Measurements from ENCODE around the gene TMEM9B.
A peak's percentile ranks its signal among the peaks of the same experiment; 100 is the strongest.

The TMEM9B gene

DNA sequence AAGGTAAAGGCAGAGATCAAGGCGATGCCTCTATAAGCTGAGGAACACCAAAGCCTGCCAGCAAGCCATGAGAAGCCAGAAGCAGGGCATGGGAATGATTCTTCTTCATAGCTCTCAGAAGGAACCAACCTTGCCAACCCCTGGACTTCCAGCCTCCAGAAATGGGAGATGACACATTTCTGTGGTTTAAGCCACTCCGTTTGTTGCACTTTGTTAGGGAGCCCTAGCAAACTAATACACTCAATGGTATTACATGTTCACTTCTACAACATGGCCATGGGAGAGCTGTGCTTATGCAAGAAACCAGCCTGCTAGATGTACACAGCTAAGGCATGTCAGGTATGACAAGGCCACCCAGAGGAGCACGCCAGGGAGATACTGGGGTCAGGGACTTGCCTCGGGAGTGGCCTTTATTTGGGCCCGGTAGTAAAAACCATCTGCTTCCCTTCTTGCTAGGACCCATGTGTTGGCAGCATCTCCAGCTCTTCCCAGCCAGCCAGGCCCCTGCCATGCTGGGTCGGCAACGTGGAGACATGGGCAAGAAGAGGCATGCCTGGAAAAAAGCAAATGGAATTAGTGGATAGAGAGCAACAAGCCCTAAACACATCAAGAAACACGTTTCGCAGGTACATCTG lies 35.1 kb downstream of the TMEM9B start:
- DNase-seq, result no peak

DNA sequence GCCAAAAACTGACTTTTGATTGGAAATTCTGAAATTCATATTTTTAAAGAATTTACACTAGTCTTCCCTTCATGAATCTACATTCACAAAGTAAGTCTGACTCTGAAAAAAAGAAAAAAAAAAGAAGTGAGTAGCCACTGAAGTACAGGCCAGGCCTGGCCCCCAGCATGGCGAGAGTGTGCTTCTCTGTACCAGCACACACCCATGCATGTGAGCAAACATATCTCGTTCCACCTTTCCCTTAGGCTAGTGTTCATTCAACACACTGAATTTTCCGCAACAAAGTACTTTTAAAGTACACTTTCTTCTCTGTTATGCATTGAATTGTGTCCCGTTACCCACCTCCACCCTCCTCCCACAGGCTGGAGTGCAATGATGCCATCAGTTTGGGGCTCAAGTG lies 36.0 kb downstream of the TMEM9B start:
- no peak for DNase-seq

DNA sequence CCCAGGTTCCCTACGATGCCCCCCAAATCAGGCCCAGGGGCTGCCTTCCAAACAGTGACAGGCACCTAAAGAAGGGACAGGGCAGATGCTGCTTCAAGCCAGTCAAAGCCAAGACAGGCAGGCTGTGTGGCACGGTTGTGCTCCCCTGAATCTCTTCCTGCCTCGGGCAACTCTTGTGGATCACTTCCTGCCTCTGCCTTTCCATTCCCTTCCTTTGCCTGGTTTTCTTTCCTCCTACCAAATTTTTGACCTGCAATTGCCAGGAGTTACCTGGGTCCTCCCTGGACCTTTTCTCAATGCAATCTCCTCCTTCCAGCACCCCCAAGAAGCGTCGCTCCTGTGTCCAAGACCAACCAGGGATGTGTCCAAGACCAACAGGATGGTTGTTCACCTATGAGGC lies 37.0 kb downstream of the TMEM9B start:
- DNase-seq, result no peak

DNA sequence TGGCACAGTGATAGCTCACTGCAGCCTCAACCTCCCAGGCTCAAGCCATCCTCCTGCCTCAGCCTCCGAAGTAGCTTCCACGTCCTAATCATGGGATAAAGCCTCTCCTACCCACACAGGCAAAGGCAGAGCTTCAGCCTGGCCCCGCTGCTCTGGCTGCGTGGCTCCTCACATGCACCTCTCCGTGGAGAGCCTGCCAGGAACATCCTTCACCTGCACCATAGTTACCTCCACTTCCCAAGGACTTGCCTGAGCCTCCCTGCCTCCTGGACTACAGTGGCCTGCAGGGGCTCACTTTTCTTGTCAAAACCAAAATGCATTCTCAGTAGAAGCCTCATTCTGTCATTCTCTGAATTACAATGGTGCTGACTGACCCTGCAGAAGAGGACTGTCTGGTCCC lies 38.0 kb downstream of the TMEM9B start:
- DNase-seq, result no peak

DNA sequence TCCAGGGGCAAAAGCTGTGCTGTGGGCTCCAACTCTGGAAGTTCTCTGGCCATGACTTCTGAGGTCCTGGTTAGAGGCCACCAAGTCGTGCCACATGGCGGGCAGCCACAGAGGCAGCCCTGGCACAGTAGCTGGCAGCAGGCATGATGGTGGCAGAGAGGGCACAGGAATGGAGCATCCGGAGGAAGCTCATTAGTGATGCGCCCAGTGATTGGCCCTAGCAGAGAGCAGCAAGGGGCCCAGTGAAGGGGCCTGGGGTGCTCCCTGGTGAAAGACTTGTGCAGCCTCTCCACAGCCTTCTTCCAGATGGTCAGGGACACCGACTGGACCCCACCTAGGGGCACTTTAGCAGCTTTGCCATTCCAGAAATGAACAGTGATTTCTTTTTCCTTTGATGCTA lies 38.5 kb downstream of the TMEM9B start:
- no peak for DNase-seq

DNA sequence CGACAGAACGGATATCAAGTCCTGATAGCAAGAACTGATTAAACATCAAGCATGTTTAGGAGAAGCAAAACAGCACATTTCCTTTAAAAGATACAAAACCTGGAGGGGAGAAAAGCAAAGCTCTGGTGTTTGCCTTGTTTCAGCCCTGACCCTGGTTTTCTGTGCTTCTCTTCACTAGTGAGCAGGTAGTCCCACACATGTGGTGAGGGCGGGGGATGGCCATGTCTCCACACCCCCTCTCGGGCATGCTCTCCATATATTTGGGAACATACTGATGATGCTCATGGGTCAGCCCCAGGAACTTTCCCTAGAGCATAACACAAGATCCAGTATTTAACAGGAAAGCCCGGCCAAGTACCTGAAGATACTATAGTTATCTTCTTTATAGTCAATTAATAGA lies 41.6 kb downstream of the TMEM9B start:
- no peak for DNase-seq

DNA sequence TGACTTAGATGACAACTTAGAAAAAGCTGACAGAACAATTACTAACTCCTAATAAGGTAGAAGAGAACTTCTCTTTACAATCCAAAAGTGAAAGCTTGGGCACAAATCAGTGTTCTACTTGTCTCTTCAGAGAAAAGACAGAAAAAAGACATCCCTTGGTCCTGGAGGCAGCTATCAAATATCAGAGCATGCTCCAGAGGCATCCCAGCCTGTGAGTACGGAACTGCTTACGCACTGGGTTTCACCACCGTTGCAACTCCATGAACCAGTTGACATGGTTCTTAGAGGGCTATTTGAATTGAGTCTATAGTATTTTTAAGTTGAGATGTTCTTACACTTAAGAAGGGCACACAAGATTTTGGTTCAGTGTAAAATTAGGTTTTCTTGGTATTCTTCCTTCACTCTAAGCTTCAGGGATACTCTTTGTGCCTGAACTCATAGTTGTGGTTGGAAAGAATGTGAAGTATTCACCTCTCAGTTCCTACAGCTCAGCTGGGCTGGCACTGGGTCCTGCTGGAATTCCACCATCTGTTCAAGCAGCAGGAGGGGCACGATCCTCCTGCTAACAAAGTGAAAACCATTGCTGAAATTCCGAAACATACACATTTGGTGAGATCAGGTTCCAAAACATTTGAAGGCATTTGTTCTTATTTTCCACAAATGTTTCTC lies 47.0 kb downstream of the TMEM9B start:
- DNase-seq, result peak; percentile 90

DNA sequence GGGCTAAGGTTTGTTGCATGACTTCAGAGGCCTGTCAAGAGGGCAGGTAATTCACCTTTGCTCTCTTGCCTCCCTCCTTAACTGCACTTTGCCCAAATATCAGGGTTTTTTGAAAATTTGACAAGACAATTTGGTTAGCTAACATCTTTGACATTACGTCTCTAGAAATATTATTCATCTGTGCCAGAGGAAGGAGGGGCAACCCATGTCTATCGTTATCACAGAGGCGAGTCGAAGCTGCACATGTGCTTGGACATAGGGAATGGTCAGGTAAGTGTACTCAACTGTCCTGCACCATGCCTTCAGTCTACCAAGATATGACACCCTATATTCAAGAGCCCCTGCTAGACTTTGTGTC lies 49.6 kb downstream of the TMEM9B start:
- DNase-seq, result no peak

DNA sequence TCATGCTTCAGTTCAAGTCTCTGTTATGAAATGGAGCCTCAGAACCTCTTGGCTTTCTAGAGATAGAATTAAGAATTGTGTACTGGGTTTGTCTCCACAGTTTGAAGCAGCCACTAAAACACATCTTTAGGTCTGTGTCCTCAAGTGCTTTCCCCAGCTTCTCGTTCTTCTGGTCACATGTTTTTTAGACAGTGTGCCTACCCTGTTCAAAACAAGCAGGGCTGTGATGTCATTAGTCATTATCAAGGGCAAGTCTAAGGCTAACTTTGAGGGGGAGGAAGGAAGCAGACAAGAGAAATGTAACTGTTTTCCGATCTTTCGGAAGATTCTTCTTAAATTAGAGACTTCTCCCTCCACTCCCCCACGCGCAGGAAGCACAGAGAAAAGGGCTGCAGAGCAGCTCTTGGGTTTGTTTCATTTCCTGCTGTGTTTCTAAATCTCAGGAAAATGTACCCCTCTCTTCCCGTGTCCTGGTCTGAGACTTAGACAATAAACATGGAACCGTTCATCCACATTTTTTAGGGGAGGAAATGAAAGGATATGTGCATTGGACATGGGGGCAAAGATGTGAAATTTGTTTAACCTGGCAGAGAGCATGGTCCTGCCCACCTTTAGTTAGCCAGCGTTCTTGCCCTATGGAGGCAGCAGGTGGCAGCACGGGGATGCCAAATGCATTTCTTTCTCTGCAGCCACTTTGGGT lies 50.1 kb downstream of the TMEM9B start:
- peak; percentile 70 for DNase-seq

DNA sequence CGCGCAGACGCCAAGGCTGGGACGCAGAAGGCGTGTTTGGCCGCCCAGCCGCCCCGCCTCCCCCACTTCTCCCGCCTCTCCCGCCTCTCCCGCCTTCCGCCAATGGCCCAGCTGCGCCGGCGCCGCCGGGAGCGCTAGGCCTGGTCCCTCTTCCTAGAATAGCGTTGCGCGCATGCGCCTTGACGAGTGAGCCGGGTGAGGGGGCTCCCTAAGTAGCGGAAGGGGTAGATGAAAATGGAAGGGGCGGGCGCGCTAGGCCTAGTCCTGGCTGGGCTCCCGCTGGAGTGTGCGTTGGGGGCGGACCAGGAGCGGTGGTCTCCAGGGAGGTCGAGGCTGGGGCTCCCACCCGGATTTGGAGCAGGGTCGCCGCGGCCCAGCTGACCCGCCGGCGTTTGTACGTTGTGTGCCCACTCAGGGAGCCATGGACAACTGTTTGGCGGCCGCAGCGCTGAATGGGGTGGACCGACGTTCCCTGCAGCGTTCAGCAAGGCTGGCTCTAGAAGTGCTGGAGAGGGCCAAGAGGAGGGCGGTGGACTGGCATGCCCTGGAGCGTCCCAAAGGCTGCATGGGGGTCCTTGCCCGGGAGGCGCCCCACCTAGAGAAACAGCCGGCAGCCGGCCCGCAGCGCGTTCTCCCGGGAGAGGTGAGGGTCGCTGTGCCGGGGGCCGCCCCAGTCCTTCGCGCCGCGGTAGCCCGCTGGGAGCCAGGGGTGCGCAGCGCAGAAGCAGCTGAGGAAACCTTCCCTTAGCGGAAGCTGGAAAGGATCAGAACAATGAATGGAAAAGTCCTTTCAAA lies 53.0 kb downstream of the TMEM9B start, which contains the start of gene AKIP1:
Gene AKIP1 (plus strand): TSS at position 161 of the 795 bp plus-strand sequence. CDS start 261 bp downstream, at position 422.
- DNase-seq, result peak; percentile 99

DNA sequence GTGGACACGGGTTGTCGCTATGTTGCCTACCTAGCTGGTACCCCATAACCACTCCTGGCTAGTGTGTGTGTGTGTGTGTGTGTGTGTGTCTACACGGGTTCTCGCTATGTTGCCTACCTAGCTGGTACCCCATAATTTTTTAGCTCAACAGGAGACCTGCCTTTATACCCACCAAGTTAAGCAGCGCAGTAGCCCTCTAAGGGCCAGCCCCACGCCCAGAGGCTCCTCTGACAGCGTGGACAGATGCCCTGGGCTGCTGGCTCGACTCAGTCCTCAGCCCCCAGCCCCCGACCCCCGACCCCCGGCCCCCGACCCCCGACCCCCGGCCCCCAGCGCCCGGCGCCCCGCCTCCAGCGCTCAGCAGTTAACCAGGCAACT lies 53.6 kb downstream of the TMEM9B start:
- no peak for DNase-seq

DNA sequence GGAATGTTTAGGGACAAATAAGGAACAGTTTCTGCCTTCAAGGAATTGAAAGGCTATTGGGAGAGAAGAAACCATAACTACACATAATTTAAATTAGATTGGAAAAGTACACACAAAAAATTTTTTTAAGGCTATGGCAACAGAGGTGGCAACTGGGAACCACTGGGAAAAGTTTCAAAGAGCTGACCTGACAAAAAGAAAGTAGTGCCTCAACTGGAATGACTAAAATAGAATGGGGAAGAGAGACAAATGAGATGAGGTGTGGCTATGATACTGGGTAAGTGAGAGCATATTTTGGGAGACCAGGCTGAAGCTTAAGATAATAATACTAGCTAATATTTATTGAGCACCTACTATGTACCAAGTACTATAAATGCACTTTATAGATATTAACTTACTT lies 56.1 kb downstream of the TMEM9B start:
- no peak for DNase-seq

DNA sequence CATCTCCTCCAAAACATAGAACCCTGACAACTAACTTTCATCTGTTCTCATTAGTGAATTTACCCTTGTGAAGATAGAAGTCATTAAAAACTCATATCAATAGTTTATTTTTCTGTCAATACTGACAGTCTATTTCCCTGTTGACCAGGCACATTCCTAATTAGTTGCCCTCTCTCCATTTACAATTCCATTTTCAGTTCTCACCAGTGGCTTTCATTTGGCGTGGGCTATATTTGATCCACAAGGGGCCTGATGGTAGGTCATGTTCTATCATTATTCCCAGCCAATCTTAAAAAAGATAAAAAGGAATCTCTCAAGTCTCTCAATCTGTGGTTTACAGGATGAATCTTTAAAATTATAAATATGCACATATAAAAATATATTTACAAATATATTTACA lies 57.1 kb downstream of the TMEM9B start:
- no peak for DNase-seq

DNA sequence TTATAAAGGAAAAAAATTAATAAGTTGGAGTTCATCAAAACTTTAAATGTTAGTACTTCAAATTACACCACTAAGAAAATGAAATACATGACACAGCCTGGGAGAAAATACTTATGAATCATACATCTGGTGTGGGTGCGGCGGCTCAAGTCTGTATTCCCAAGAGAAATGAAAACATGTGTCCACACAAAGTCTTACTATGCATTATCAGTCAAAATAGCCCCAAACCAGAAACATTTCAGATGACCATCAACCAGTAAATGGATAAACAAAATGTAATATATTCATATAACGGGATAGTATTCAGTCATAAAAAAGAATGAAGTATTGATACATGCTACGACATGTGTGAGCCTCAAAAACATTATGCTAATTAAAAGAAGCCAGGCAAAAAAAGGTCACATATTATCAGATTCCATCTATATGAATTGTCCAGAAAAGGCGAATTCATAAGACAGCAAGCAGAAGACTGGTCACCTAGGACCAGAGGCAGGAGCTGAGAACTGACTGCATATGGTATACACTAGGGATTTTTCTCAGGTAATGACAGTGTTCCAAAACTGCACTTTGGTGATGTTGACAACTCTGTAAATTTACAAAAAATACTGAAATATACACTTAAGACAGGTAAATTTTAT lies 58.6 kb downstream of the TMEM9B start:
- no peak for DNase-seq

DNA sequence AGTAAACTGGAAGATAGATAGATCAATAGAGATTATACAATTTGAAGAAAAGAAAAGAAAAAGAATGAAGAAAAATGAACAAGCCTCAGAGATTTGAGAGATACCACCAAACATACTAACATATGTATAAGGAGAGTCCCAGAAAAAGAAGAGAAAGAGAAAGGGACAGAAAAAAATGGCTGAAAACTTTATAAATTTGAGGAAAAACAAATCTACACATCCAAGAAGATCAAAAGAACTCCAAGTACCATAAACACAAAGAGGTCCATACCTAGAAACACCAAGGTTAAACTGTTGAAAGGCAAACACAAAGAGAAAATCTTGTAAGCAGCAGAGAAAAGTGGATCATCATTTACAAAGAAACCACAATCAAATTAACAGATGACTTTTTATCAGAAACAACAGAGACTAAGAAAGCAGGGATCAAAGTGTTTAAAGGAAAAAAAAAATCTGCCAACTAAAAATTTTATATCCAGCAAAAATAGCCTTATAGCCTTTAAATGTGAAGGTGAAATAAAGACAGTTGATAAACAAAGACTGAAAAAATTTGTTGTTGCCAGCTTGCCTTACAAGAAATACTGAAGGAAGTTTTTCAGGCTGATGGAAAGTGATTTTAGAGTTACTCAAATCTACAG lies 65.0 kb downstream of the TMEM9B start:
- no peak for DNase-seq

Data from islet precursor cell (in vitro differentiated cells).